ENCODE data around the gene PPP1R3F.

PPP1R3F gene, protein sequence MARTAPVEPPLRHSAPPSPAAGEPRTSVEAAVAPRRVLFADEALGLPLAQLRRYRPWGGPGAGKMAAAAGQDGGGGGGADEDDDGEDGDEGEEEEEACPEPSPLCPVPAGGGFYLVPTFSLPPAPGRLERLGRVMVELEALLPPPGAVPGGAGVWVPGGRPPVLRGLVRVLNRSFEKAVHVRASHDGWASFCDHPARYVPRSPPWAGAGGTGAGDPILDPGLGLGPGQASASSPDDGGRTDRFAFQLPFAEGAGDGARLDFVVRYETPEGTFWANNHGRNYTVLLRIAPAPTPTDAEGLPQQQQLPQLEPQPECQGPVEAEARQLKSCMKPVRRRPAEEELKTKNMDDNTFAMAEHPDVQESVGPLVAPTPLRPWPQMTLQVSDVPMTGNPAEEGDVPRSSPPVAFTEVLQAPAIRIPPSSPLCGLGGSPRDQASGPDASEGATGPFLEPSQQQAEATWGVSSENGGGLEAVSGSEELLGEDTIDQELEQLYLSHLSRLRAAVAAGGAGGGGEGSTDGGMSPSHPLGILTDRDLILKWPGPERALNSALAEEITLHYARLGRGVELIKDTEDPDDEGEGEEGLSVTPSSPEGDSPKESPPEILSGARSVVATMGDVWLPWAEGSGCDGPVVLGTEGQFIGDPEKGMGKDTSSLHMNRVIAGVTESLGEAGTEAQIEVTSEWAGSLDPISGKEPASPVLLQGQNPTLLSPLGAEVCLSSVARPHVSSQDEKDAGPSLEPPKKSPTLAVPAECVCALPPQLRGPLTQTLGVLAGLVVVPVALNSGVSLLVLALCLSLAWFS

DNA sequence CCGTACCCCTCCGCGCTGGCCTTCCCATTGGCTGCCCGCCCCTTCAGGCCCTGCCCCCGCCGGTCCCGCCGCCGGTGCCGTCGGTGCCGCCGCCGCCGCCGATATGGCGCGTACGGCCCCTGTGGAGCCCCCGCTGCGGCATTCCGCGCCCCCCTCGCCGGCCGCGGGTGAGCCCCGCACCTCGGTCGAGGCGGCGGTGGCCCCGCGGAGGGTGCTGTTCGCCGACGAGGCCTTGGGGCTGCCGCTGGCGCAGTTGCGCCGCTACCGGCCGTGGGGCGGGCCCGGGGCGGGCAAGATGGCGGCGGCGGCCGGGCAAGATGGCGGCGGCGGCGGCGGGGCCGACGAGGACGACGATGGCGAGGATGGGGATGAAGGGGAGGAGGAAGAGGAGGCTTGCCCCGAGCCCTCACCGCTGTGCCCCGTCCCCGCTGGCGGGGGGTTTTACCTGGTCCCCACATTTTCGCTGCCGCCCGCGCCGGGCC lies at the start of gene PPP1R3F:
TSS of gene PPP1R3F (plus strand) at position 27 of the 482 bp plus-strand sequence. CDS start at position 104, 77 bp downstream.
- in situ Hi-C loops (cut with HindIII; ENCODE audit: low pct_ligation_motif_present, low pct_unique_long_range_greater_than_20kb, low sequenced_read_pairs), result no loop called here
- no peak for DNase-seq

DNA sequence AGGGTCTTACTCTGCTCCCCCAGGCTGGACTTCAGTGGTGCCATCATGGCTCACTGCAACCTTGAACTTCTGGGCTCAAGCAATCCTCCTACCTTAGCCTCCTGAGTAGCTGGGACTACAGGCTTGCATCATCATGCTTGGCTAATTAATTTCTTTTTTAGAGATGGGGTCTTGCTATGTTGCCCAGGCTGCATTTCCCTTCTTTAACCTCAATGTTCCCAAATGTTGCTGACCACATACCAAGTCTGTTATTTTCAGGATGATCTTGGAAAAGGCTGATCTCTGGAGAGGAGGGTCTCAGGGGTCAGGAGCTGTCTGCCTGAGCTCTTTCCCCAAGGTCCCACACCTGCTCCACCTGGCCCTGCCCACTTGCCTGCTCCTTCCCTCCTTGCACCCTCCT lies 49.5 kb upstream of the PPP1R3F start:
- in situ Hi-C loops (cut with HindIII; ENCODE audit: low pct_ligation_motif_present, low pct_unique_long_range_greater_than_20kb, low sequenced_read_pairs), result no loop called here
- DNase-seq, result no peak

DNA sequence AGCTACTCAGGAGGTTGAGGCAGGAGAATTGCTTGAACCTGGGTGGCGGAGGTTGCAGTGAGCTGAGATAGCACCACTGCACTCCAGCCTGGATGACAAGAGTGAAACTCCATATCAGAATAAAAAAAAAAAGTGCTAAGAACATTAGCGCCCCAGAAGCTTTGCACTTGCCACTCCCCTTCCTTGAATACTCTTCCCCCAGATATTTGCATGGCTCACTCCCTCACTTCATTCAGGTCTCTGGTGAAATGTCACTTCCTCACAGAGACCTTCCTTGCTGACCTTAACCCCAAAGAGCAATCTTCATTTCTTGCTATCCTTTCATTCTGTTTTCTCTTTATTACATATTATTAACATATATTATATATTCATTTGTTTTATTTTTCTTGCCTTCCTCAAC lies 47.7 kb upstream of the PPP1R3F start:
- no peak for DNase-seq
- in situ Hi-C loops (cut with HindIII; ENCODE audit: low pct_ligation_motif_present, low pct_unique_long_range_greater_than_20kb, low sequenced_read_pairs), result no loop called here

DNA sequence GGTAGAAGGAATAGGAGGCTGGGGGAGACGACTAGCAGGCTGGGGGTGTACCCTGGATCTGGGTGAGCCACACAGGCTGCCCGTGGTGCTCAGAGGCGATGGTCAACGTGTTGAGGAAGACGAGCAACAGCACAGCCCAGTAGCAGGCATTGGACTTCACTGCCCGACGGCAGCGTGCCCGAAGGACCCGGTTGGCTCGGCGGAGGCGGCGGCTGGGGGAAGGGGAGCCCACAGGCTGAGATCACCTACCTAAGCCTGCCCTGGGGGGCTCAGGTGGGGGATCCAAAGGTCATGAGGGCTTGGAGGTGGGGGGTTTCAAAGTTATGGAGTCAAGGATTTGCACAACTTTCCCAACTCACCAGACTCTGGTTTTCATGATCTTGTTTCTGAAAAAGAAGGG lies 43.7 kb upstream of the PPP1R3F start:
- no peak for DNase-seq
- in situ Hi-C loops (cut with HindIII; ENCODE audit: low pct_ligation_motif_present, low pct_unique_long_range_greater_than_20kb, low sequenced_read_pairs), result no loop called here

DNA sequence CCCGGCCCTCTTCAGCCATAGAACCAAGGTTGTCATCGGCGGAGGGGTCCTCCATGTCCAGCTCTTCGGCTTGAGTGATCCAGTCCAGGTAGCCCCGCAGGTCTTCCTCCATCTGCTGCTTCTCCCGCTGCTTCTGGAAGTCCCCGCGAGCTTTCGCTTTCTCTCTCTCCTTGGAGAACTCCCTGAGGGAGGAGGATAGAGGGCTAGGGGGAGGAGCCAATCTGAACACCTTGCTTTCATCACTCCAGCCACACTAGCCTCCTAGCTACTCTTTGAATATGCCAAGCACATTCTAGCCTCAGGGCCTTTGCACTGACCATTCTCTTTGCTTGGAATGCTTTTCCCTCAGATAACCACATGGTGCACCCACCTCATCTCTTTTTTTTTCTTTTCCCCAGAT lies 42.6 kb upstream of the PPP1R3F start:
- in situ Hi-C loops (cut with HindIII; ENCODE audit: low pct_ligation_motif_present, low pct_unique_long_range_greater_than_20kb, low sequenced_read_pairs), result no loop called here
- DNase-seq, result no peak

DNA sequence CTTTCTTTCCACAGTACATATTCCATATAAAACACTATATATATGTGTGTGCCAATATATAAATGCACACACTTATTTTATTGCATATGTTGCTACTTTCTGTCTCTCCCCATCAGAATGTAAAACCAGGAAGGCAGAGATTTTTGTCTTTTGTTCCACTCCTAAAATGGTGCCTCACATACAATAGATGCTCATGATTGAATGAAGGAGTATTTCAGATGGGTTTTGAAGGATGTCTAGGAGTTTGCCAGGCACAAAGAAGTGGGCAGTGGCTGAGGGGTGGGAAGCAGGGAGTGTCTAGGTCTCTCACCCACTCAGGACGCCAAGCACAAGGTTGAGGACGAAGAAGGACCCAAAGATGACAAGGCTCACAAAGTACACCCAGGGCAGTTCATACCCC lies 41.9 kb upstream of the PPP1R3F start:
- in situ Hi-C loops (cut with HindIII; ENCODE audit: low pct_ligation_motif_present, low pct_unique_long_range_greater_than_20kb, low sequenced_read_pairs), result no loop called here
- DNase-seq, result no peak

DNA sequence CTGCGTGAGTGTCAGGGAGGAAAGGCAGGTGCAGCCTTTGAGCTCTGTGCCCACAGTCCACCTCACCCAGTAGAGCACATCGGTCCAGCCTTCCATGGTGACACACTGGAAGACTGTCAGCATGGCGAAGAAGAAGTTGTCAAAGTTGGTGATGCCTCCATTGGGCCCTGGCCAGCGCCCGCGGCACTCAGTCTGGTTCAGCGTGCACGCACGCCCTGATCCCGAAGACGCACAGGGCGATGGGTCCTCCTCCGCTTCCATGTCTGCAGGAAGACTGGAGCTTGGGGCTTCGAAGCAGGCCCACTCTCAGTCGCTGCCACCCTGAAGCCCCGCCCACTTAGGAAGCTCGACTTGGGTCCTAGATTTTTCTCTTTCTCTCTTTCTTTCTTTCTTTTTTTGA lies 41.4 kb upstream of the PPP1R3F start:
- in situ Hi-C loops (cut with HindIII; ENCODE audit: low pct_ligation_motif_present, low pct_unique_long_range_greater_than_20kb, low sequenced_read_pairs), result no loop called here
- DNase-seq, result no peak

DNA sequence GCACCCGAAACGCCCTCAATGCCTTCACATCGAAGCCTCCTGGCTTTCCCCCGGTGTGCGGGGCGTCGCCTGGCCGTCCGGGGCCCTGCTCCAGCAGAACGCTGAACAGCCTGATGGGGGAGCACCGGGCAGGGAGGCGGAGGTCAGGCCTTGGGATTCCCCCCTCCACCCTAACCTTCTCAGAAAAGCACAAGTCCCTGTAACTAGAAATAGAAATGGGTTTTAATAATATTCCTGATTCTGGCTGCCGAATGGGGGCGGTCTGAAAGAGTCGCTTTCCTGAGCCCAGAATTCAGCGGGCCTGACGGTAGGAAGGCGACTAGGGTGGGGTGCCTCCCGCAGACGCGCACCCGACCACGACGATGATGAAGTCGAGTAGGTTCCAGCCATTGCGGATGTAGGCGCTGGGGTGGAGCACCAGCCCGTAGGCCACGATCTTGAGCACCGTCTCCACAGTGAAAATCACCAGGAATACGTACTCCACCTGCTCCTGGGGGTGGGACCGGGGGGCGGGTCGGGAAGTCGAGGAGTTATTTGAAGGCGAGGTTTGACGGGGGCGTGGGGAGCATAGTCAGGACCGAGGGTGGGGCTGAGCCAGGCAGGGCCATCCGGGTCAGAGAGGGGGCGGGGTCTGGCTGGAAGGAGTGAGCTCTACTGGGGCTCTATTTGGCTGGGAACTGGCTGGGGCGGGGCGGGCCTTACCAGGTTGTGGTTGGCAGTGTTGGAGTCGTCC lies 38.9 kb upstream of the PPP1R3F start:
- no peak for DNase-seq

DNA sequence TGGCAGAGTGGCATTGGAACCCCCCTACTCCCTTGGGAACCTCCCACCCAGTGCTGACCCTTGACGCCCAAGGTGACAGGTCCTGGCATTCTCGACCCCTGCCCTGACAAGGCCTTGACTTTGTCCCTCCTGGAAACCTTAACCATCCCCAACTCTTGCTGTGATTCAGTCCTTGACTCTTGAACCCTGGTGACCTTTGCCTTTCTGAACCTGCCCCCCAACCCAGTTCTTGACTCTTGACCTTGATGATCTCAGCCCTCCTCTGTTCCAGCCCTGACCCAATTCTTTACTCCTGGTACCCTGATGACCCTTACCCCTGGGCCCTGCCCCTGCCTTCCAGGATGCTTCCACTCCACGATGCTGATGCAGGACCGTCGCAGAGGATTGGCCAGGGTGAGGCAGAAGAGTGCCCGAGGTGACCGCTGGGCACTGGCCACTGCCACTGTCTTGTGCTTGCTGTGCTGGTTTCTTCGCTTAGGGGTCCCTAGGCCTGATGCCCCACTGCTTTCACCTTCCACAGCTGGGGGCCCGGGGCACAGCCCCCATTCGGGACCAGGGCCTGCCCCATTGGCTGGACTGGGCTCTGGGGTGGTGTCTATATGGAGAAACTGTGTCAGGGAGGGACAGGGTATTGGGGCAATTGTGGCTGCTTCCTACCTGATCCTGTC lies 38.1 kb upstream of the PPP1R3F start:
- no peak for DNase-seq
- in situ Hi-C loops (cut with HindIII; ENCODE audit: low pct_ligation_motif_present, low pct_unique_long_range_greater_than_20kb, low sequenced_read_pairs), result no loop called here

More for the DNA sequence above, 38.9 kb upstream of the PPP1R3F start:
- in situ Hi-C loops (cut with HindIII; ENCODE audit: low pct_ligation_motif_present, low pct_unique_long_range_greater_than_20kb, low sequenced_read_pairs), result no loop called here

DNA sequence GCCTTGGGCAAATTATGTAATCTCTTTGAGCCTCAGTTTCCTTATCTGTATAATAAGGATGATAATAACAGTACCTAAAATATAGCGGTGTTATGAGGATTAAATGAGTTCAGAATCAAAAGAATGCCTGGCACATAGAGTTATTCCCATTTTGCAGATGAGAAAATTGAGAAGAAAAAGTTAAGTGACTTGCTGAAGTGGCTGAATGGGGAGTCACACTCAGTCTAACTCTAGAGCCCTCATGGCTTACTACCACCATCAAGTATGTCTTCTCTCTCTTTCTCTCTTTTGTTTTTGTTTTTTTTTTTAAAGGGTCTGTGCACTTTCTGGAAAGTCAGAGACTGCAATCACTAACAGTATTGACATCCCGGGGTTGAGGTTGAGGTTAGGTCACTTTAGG lies 37.1 kb upstream of the PPP1R3F start:
- no peak for DNase-seq
- in situ Hi-C loops (cut with HindIII; ENCODE audit: low pct_ligation_motif_present, low pct_unique_long_range_greater_than_20kb, low sequenced_read_pairs), result no loop called here

DNA sequence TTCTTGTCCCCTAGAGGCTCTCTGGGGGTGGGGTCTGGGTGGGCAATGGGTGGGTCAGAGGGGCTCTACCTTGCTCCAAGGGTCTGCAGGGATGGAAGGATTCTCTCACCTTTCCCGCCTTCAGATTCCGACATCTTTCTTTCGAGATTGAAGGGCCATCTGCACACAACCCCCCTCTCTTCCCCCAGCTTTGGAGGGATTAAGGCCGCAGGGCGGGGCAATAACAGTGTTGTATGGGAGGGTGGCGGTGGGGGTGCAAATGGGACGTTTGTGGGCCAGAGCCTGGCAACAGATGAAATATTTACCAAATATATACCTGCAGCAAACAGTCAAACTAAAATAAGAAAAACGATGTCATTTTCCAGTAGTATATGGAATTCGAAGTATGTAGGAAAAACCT lies 36.4 kb upstream of the PPP1R3F start, which contains the start of gene CACNA1F:
TSS of gene CACNA1F (minus strand) at position 165 of the 400 bp plus-strand sequence. CDS start at position 134, 31 bp downstream.
- DNase-seq, result no peak
- in situ Hi-C loops (cut with HindIII; ENCODE audit: low pct_ligation_motif_present, low pct_unique_long_range_greater_than_20kb, low sequenced_read_pairs), result no loop called here

DNA sequence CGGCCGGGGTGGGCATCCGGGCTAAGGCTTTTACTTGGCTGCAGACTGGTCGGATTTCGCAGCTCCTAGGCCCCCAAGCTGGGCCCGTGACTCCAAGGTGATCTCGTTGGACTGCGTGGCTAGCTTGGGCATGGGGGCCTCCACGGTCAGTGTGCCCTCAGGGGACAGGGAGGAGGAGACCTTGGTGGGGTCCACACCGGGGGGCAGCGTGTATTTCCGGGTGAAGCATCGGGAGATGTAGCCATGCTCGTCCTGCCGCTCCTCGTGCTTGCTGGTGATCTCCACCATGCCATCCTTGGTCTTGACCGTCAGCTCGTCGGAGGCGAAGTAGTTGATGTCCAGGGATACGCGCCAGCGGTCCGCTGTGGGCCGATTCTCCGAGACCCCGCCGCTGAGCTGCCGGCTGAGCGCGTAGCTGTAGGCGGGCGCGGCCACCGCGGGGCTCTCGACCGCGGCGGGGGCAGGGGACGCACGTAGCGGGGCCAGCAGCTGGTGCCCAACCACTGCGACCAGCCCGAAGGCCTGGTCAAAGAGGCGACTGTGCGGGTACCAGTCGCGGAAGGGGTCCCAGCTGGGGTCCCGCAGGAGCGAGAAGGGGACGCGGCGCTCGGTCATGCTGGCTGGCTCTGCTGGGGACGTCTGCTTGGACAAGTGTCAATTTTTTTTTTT lies 35.6 kb upstream of the PPP1R3F start:
- DNase-seq, result no peak
- in situ Hi-C loops (cut with HindIII; ENCODE audit: low pct_ligation_motif_present, low pct_unique_long_range_greater_than_20kb, low sequenced_read_pairs), result no loop called here

DNA sequence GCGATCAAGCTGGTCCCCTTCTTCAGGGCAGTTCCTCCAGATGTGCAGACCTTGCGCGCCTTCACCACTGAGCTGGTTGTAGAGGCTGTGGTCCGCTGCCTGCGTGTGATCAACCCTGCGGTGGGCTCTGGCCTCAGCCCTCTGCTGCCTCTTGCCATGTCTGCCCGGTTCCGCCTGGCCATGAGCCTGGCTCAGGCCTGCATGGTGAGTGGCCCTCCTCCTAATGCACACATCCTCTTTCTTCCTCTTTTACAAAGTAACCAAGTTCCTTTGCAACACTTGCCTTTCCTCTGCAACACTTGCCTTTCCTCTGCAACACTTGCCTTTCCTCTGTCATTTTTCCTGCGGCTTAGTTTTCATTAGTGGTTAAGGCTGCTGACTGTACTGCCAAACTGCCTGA lies 32.5 kb upstream of the PPP1R3F start:
- no peak for DNase-seq
- in situ Hi-C loops (cut with HindIII; ENCODE audit: low pct_ligation_motif_present, low pct_unique_long_range_greater_than_20kb, low sequenced_read_pairs), result no loop called here

DNA sequence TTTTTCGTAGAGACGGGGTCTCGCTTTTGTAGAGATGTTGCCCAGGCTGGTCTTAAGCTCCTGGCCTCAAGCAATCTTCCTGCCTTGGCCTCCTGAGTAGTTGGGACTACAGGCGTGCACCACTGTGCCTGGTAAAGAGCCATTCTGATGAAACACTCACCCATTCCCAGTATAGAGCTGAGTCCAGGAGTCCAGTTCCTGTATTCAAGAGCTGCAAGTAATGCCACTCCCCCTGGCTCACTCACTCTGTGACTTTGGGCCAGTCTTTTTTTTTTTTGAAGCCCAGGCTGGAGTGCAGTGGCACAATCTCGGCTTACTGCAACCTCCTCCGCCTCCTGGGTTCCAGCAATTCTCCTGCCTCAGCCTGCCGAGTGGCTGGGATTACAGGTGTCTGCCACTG lies 30.9 kb upstream of the PPP1R3F start:
- no peak for DNase-seq
- in situ Hi-C loops (cut with HindIII; ENCODE audit: low pct_ligation_motif_present, low pct_unique_long_range_greater_than_20kb, low sequenced_read_pairs), result no loop called here

DNA sequence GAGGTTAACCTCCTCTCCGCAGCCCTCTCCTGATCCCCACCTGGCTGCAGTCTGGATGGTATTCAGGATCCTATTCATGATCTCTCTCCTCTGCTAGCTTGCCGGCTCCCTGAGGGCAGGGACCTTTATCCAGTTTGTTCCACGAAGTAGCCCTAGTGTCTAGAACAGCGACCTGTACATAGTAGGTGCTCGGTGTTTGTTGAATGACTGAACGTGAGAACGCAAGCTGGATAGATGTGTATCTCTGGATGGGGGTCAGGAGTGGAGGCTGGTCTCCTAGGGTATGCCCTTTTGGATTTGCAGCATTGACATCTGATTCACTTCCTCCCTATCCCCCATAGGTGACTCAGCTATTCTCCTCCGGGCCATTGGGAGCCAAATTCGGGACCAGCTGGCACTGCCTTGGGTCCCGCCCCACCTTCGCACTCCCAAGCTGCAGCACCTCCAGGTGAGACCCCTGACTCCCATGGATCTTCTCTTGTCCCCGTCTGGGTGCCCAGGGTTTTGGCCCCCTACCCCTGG lies 27.0 kb upstream of the PPP1R3F start:
- DNase-seq, result no peak

DNA sequence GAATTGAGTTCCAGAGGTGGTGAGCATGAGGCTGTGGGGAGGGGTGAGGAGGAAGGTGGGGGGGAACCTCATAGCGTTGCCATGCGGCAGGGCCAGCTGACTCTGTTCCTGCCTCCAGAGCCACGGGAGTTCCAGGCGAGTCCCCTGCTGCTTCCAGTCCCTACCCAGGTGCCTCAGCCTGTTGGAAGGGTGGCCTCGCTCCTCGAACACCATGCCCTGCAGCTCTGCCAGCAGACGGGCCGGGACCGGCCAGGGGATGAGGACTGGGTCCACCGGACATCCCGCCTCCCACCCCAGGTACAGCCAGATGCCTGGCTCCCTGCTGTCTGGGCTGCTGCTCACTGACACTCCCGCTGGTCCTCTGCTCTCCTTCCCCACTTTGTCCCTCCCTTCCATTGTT lies 26.4 kb upstream of the PPP1R3F start:
- no peak for DNase-seq
- in situ Hi-C loops (cut with HindIII; ENCODE audit: low pct_ligation_motif_present, low pct_unique_long_range_greater_than_20kb, low sequenced_read_pairs), result no loop called here

More for the DNA sequence above, 27.0 kb upstream of the PPP1R3F start:
- in situ Hi-C loops (cut with HindIII; ENCODE audit: low pct_ligation_motif_present, low pct_unique_long_range_greater_than_20kb, low sequenced_read_pairs), result no loop called here

DNA sequence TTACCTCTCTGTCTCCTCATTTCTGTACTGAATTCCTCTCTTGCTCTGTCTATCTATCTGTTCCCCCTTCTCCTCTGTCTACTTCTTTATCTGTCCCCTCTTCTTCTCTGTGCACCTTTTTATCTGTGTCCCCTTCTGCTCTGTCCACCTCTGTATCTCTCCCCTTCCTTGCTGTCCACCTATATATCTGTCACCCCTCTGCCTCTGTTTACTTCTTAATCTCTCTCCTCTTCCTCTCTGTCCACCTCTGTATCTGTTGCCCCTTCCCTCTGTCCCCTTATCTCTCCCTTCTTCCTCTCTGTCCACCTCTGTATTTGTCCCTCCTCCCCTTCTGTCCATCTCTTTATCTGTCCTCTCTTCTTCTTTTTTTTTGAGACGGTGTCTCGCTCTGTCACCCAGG lies 25.4 kb upstream of the PPP1R3F start:
- in situ Hi-C loops (cut with HindIII; ENCODE audit: low pct_ligation_motif_present, low pct_unique_long_range_greater_than_20kb, low sequenced_read_pairs), result no loop called here
- no peak for DNase-seq

DNA sequence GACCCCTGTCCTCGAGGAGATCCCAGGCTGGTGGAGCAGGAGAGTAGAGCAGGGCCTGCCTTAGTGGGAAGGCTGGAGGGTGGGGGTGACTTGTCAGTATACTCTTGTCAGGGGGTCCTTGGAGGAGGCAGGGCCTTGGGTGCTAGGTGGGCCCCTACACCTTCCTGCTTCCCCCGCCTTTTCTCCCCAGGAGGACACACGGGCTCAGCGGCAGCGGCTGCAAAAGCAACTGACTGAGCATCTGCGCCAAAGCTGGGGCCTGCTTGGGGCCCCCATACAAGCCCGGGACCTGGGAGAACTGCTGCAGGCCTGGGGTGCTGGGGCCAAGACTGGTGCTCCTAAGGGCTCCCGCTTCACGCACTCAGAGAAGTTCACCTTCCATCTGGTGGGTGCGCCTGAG lies 23.1 kb upstream of the PPP1R3F start:
- in situ Hi-C loops (cut with HindIII; ENCODE audit: low pct_ligation_motif_present, low pct_unique_long_range_greater_than_20kb, low sequenced_read_pairs), result no loop called here
- DNase-seq, result no peak

Data from ACHN (cell line).